H9 (cell line): ENCODE data around the gene NKX6-2. TPM values are rescaled to one million over a fixed set of nuclear protein-coding genes. Genes with fewer than 3 reads are reported as not detected.
A peak's percentile ranks its signal among the peaks of the same experiment; 100 is the strongest.

ENCODE experiments used
- DNase-seq: peaks from one replicate; pipeline ENCODE4 v3.0.0-alpha.2; 2017
- H2AFZ ChIP-seq: one replicate; pipeline ENCODE4 v1.6.1; 2013; ENCODE audit warnings: mild to moderate bottlenecking, low read length, control low read depth, moderate library complexity
- H2AK5ac ChIP-seq: 2 replicates; pipeline ENCODE4 v1.6.1; 2013; ENCODE audit warnings: low read length, control low read depth, mixed read lengths; ENCODE audit not compliant: insufficient read length
- H2BK120ac ChIP-seq: one replicate; pipeline ENCODE4 v1.6.1; 2013; ENCODE audit warnings: low read depth, mild to moderate bottlenecking, low read length, control low read depth, inconsistent platforms; ENCODE audit not compliant: poor library complexity, severe bottlenecking
- H2BK12ac ChIP-seq: 2 replicates; pipeline ENCODE4 v1.6.1; 2013; ENCODE audit warnings: low read length, control low read depth, mixed read lengths, low read depth; ENCODE audit not compliant: insufficient read length
- H2BK15ac ChIP-seq: 2 replicates; pipeline ENCODE4 v1.6.1; 2013; ENCODE audit warnings: low read depth, low read length, control low read depth
- H2BK20ac ChIP-seq: one replicate; pipeline ENCODE4 v1.6.1; 2013; ENCODE audit warnings: low read depth, mild to moderate bottlenecking, low read length, control low read depth, inconsistent platforms; ENCODE audit not compliant: poor library complexity, severe bottlenecking
- H2BK5ac ChIP-seq: 2 replicates; pipeline ENCODE4 v1.6.1; 2013; ENCODE audit warnings: low read length, control low read depth, mixed read lengths; ENCODE audit not compliant: insufficient read length
- H3K14ac ChIP-seq: 2 replicates; pipeline ENCODE4 v1.6.1; 2013; ENCODE audit warnings: low read length, control low read depth; ENCODE audit not compliant: insufficient read depth
- H3K18ac ChIP-seq: 2 replicates; pipeline ENCODE4 v1.6.1; 2013; ENCODE audit warnings: low read depth, mild to moderate bottlenecking, mixed read lengths, low read length, control low read depth; ENCODE audit not compliant: insufficient read length
- H3K23ac ChIP-seq: 2 replicates; pipeline ENCODE4 v1.6.1; 2013; ENCODE audit warnings: low read length, control low read depth, mixed read lengths, low read depth; ENCODE audit not compliant: insufficient read length
- H3K23me2 ChIP-seq: 2 replicates; pipeline ENCODE4 v1.6.1; 2013; ENCODE audit warnings: low read depth, mild to moderate bottlenecking, mixed read lengths, low read length, control low read depth; ENCODE audit not compliant: insufficient read length, poor library complexity, severe bottlenecking
- H3K27ac ChIP-seq: 2 replicates; pipeline ENCODE4 v1.5.1; 2013; ENCODE audit warnings: low read length, control low read depth, mixed read lengths, low read depth; ENCODE audit not compliant: insufficient read length
- H3K27me3 ChIP-seq: 2 replicates; pipeline ENCODE4 v1.6.1; 2013; ENCODE audit warnings: low read length, control low read depth, inconsistent platforms; ENCODE audit not compliant: insufficient read depth
- H3K4ac ChIP-seq: 2 replicates; pipeline ENCODE4 v1.6.1; 2013; ENCODE audit warnings: low read depth, mild to moderate bottlenecking, control low read depth, inconsistent platforms, low read length, moderate library complexity
- H3K4me1 ChIP-seq: 2 replicates; pipeline ENCODE4 v1.6.1; 2013; ENCODE audit warnings: low read length, control low read depth, inconsistent platforms; ENCODE audit not compliant: insufficient read depth
- H3K4me2 ChIP-seq: 2 replicates; pipeline ENCODE4 v1.6.1; 2013; ENCODE audit warnings: low read length, control low read depth, mixed read lengths; ENCODE audit not compliant: insufficient read length, insufficient read depth
- H3K56ac ChIP-seq: 2 replicates; pipeline ENCODE4 v1.6.1; 2013; ENCODE audit warnings: low read depth, mild to moderate bottlenecking, mixed read lengths, low read length, control low read depth; ENCODE audit not compliant: insufficient read length
- H3K79me1 ChIP-seq: 2 replicates; pipeline ENCODE4 v1.6.1; 2013; ENCODE audit warnings: low read depth, mild to moderate bottlenecking, moderate library complexity, low read length, control low read depth, inconsistent platforms; ENCODE audit not compliant: insufficient read depth, poor library complexity, severe bottlenecking
- H3K79me2 ChIP-seq: 2 replicates; pipeline ENCODE4 v1.6.1; 2013; ENCODE audit warnings: low read length, control low read depth, inconsistent platforms; ENCODE audit not compliant: insufficient read depth
- H3K9ac ChIP-seq: 2 replicates; pipeline ENCODE4 v1.6.1; 2013; ENCODE audit warnings: low read length, control low read depth, mixed read lengths; ENCODE audit not compliant: insufficient read length; ENCODE audit errors: extremely low read depth
- H3K9me3 ChIP-seq: one replicate; pipeline ENCODE4 v1.6.1; 2013; ENCODE audit warnings: low read depth, low read length, inconsistent platforms; ENCODE audit not compliant: control insufficient read depth
- H3T11ph ChIP-seq: one replicate; pipeline ENCODE4 v1.6.1; 2013; ENCODE audit warnings: mild to moderate bottlenecking, low read length, control low read depth, inconsistent platforms
- H4K20me1 ChIP-seq: one replicate; pipeline ENCODE4 v1.6.1; 2013; ENCODE audit not compliant: control insufficient read depth, insufficient read length, insufficient read depth
- H4K5ac ChIP-seq: 2 replicates; pipeline ENCODE4 v1.6.1; 2013; ENCODE audit warnings: low read depth, mild to moderate bottlenecking, mixed read lengths, low read length, control low read depth; ENCODE audit not compliant: insufficient read length
- H4K8ac ChIP-seq: replicated peaks from 2 replicates; pipeline ENCODE4 v1.6.1; 2013; ENCODE audit warnings: low read length, control low read depth, mixed read lengths, low read depth; ENCODE audit not compliant: insufficient read length
- H4K91ac ChIP-seq: 2 replicates; pipeline ENCODE4 v1.6.1; 2013; ENCODE audit warnings: low read depth, mild to moderate bottlenecking, moderate library complexity, mixed read lengths, low read length, control low read depth; ENCODE audit not compliant: insufficient read length
- H3K27ac Mint-ChIP-seq, 3 experiments: 2 replicates in 2 of 3; 3 replicates in 1 of 3; pipeline ENCODE4 v1.8.0; 2020 to 2021; ENCODE audit warnings: mixed read lengths in 3 of 3, mild to moderate bottlenecking in 1 of 3, moderate library complexity in 1 of 3
- H3K27me3 Mint-ChIP-seq: 2 replicates; pipeline ENCODE4 v1.8.0; 2021; ENCODE audit warnings: low read depth, mild to moderate bottlenecking, moderate library complexity, mixed read lengths
- H3K36me3 Mint-ChIP-seq, 3 experiments: 2 replicates in 2 of 3; 3 replicates in 1 of 3; pipeline ENCODE4 v1.8.0; 2020 to 2021; ENCODE audit warnings: low read depth in 3 of 3, mixed read lengths in 3 of 3; ENCODE audit not compliant: insufficient read depth in 1 of 3
- H3K4me1 Mint-ChIP-seq, 2 experiments: 2 replicates each; pipeline ENCODE4 v1.8.0; 2020; ENCODE audit warnings: mixed read lengths in 2 of 2
- H3K4me3 Mint-ChIP-seq, 2 experiments: 2 replicates in 1 of 2; 3 replicates in 1 of 2; pipeline ENCODE4 v1.8.0; 2020 to 2021; ENCODE audit warnings: mild to moderate bottlenecking in 2 of 2, mixed read lengths in 2 of 2, moderate library complexity in 1 of 2
- H3K9me3 Mint-ChIP-seq, 2 experiments: 2 replicates in 1 of 2; 3 replicates in 1 of 2; pipeline ENCODE4 v1.8.0; 2020; ENCODE audit warnings: mild to moderate bottlenecking in 2 of 2, mixed read lengths in 2 of 2, moderate library complexity in 1 of 2
- WGBS: extraction: QIAGEN DNeasy Blood & Tissue Kit; methylation state at CpG from one replicate; pipeline ENCODE4 v1.1.7; 2013; ENCODE audit warnings: missing lambda C conversion rate, low lambda C conversion rate, mixed read lengths; ENCODE audit not compliant: insufficient read length; ENCODE audit errors: extremely low coverage; 5-methylcytosine and 5-hydroxymethylcytosine counted together
- total RNA-seq: library from RNA; stranded (reverse); gene quantifications from 2 replicates; pipeline ENCODE4 v1.2.1, GENCODE V29; 2021
- TF ChIP-seq, protein P1 (sequence below): fragments of 200-600 bp; sonication (generic); conservative IDR thresholded peaks from 3 replicates; pipeline ENCODE4 v1.8.0; 2021; ENCODE audit warnings: antibody characterized with exemption, mild to moderate bottlenecking

Gene NKX6-2
- total RNA-seq, 1 experiment from 2014 or later, result 0.13 TPM

DNA sequence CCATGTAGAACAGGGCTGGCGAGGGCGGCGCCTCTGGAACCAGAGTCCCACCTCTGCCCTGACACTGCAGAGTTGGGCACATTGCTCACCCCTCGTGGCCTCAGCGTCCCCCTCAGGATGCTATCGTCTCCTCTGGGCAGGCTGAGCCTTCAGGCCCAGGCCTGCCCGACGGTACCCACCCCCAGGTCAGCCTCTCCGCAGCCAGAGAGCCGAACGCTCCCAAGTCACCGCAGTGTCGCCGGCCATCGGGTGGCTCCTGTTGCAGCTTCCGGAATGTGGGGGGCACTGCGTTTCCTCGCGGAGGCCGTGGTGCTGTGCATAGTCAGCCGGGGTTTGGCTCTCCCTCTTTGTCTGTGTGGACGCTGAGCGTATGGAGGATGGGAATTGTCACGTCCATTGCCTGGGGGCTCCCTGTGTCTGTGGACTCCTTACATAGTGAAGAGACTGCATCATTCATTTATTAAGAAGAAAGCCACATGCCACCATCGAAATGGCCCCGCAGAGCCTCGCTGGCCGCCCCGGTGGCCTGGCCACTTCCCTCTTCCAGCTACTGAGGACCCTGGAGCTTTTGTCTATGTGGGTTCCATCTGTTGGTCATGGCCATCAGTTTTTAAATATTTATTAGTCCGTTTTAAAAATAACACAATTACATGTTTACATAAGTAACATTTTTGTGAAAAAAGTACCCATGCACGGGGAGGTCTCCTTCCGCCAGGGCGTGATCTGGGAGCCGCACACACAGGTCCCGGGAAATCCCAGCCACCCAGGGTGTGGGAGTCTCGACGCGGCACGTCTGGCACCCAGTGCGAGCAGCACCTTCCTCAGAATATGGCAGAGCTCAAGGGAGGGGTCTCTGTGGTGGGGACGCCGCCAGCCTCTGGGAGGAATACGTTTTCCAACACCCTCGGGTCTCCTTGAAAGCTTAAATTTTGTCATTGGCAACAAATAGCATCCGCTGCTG is 15.6 kb downstream of the NKX6-2 start:
- peak overlapping the region in 1 of 3 experiments; percentile 33; a peak in 1 of 7 replicates for H3K27ac Mint-ChIP-seq
- H3K79me2 ChIP-seq, result no peaks in the 10 kb centered on the region
- H2BK20ac ChIP-seq, result no peak overlapping the region
- no peak overlapping the region for H2BK12ac ChIP-seq
- no peak overlapping the region for H2BK120ac ChIP-seq
- H3K9me3 Mint-ChIP-seq, result peaks cover 8 to 9% of the 10 kb centered on the region in 2 experiments; a peak in 4 of 5 replicates
- no peak overlapping the region for H3K4me2 ChIP-seq
- H3K4me1 ChIP-seq, result no peaks in the 10 kb centered on the region
- peaks cover 6 to 27% (median 8%) of the 10 kb centered on the region in 3 experiments; a peak in 6 of 7 replicates for H3K36me3 Mint-ChIP-seq
- TF ChIP-seq, protein P1, sequence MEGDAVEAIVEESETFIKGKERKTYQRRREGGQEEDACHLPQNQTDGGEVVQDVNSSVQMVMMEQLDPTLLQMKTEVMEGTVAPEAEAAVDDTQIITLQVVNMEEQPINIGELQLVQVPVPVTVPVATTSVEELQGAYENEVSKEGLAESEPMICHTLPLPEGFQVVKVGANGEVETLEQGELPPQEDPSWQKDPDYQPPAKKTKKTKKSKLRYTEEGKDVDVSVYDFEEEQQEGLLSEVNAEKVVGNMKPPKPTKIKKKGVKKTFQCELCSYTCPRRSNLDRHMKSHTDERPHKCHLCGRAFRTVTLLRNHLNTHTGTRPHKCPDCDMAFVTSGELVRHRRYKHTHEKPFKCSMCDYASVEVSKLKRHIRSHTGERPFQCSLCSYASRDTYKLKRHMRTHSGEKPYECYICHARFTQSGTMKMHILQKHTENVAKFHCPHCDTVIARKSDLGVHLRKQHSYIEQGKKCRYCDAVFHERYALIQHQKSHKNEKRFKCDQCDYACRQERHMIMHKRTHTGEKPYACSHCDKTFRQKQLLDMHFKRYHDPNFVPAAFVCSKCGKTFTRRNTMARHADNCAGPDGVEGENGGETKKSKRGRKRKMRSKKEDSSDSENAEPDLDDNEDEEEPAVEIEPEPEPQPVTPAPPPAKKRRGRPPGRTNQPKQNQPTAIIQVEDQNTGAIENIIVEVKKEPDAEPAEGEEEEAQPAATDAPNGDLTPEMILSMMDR, result no peak
- H2AFZ ChIP-seq, result no peak overlapping the region
- no peaks in the 10 kb centered on the region for H4K20me1 ChIP-seq
- H3K27me3 ChIP-seq, result no peaks in the 10 kb centered on the region
- no peak overlapping the region for H3K23ac ChIP-seq
- no peak overlapping the region for H4K91ac ChIP-seq
- H3K4ac ChIP-seq, result no peak overlapping the region
- H3K18ac ChIP-seq, result no peak overlapping the region
- H3K79me1 ChIP-seq, result no peaks in the 10 kb centered on the region
- H4K5ac ChIP-seq, result no peak overlapping the region
- H3K4me3 Mint-ChIP-seq, result no peak overlapping the region
- no peak overlapping the region for H4K8ac ChIP-seq
- H3K56ac ChIP-seq, result no peak overlapping the region
- H3K14ac ChIP-seq, result no peak overlapping the region
- H2BK5ac ChIP-seq, result no peak overlapping the region
- H3K23me2 ChIP-seq, result no peaks in the 10 kb centered on the region
- H2BK15ac ChIP-seq, result no peak overlapping the region
- no peaks in the 10 kb centered on the region for H3K9me3 ChIP-seq
- H3K27me3 Mint-ChIP-seq, result no peaks in the 10 kb centered on the region
- H3T11ph ChIP-seq, result no peak overlapping the region
- no peak overlapping the region for H3K9ac ChIP-seq
- DNase-seq, result no peak
- no CpG with 5 or more reads among the region's 45 CpGs for WGBS
- H3K4me1 Mint-ChIP-seq, result peaks cover 0 to 3% of the 10 kb centered on the region in 2 experiments; a peak in 2 of 4 replicates
- no peak overlapping the region for H2AK5ac ChIP-seq
- H3K27ac ChIP-seq, result no peak overlapping the region
